Activated T-cell treated with anti-CD3 and anti-CD28 coated beads for 4 hours (primary cell): ENCODE measurements around the gene UBE2E2.
"Not testable (repeated sequence)": the region's sequence is repeated elsewhere in the genome, so short reads cannot be mapped to it uniquely, and the experiment has no call there.

ENCODE experiments used
- DNase-seq: peaks from one replicate; pipeline ENCODE4 v3.0.0-alpha.2; 2020

Gene UBE2E2

DNA sequence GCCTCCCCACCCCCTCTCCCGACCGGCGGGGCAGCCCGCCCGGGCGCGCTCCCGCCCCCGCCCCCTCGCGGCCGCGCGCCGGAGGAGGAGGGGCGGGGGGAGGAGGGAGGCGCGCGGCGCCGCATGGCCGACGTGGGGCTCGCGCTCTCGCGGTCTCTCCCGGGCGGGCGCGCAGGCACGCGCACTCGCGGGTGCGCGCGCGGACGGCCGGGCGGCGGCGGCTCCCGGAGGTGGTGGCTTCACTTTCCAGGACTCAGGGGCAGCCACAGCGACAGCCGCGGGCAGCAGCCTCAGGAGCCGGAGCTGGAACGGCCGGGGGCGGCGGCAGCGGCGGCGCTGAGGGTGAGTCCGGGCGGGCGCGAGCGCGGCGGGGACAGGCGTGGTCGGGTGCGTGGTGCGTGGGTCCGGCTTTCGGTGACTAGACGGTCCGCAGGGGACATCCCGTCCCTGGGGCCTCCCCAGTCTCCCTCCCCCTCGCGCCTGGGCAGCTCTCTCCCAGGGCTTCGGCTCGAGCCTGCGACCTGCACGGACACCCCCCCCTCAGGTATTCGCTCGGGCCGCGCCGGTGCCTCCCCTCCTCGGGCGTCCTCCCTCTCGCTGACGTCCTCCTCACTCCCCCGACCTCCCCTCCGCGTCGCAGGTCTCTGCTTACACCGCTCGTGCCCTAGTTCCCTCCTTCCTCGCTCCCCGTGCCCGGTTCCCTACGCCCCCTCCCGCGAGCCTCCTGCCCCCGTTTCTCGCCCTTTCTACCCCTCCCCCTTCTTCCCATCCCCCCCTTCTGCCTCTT, at the start of gene UBE2E2:
TSS of gene UBE2E2 (plus strand) at position 407 of the 787 bp plus-strand sequence.
- peak; percentile 22 for DNase-seq

- no peak for DNase-seq
These were observed 49.7 kb upstream of the UBE2E2 start for GRCh38 chr3:23153436-23153835.

DNA sequence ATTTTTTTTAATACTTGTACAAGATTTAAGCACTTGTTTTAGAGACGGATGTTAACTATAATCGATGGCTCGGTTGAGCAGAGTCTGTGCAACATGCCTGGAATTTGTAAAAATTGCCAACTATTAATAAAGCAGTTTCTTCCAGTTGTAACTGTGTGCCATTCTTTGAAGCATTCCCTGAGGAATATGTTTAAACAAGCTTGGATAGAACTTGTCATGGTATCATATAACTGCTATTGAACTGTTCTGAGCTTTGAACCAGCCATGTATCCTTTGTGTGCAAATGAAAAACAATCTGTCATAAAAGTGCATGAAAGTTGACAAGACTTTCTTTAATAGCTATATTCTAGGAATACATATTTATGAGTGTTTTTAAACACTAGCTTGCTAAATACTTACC, 45.8 kb upstream of the UBE2E2 start:
- DNase-seq = no peak

- DNase-seq = no peak
These were observed 43.2 kb upstream of the UBE2E2 start for GRCh38 chr3:23159929-23160328.

DNA sequence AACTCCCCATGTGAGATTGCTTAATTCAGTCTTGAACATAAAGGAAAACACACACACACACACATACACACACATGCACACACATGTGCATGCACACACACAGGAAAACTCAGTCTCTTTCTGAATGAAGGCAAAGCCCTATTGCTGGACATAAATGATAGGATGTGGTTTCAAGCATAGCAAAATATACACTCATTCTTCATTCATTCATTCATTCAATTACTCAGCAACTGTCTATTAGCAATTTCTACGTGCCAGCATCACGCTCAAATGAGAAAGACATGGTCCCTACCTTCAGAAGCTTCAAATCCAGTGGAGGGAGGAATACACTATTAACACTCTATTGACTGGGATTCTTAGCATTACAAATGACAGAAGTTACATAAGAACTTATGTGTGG, 41.8 kb upstream of the UBE2E2 start:
- DNase-seq = no peak

- no peak for DNase-seq
These were observed 41.1 kb upstream of the UBE2E2 start for GRCh38 chr3:23161896-23162570.

DNA sequence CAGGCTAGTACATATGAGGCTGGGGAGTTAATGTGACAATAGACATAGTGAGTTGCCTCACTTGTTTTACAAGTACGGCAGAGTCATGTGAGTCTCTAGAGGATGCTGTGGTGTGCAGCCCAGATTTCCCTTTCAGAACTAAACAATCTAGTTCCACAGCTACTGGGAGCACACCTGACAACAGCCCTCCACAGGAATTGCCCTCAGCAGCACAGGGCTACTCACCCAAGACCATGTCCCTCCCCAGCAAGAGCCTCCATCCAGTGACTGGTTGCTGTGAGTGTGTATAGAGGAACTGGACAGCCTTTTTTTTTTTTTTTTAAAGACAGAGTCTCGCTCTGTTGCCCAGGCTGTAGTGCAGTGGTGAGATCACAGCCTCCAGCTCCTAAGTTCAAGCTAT, 40.2 kb upstream of the UBE2E2 start:
- no peak for DNase-seq

GRCh38 chr3:23164746-23165145, 38.4 kb upstream of the UBE2E2 start:
- no peak for DNase-seq

DNA sequence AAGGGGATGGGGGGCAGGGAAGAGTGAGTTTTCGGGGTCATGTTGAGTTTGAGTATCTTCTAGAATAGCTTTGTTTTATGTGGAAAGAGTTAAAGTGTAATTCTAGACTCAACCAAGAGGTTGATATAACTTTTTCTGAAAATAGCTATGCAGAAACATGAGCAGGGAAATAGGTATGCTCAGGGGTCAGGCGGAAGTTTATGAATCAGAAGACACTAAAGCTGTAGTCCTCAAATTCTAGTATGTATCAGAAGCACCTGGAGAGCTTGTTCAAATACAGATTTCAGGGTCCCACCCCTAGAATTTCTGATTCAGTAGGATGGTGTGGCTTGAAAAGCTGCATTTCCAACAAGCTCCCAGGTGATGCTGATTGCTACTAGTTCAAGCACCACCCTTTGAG, 37.6 kb upstream of the UBE2E2 start:
- no peak for DNase-seq

- DNase-seq = no peak
These were observed 36.9 kb upstream of the UBE2E2 start for GRCh38 chr3:23166276-23166675.

- no peak for DNase-seq
These were observed 36.3 kb upstream of the UBE2E2 start for GRCh38 chr3:23166845-23167244.

DNA sequence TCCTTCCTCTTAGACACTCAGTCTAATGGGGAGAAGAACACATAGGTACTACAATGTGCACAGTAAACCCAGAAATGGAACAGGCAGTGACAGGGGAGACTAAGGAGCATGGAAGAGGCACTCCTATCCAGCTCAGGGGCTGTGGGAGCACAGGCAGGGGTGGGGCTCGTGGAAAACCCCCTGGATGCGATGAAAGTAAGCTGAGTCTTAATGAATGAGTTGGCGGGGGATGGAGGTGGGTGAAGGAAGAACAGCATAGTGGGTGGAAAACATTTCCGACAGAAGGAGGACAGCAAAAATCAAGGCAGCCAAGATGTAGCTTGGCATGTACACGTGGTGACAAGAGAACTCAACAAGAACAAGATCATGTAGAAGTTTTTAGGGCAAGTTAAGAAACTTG, 33.6 kb upstream of the UBE2E2 start:
- DNase-seq = no peak

DNA sequence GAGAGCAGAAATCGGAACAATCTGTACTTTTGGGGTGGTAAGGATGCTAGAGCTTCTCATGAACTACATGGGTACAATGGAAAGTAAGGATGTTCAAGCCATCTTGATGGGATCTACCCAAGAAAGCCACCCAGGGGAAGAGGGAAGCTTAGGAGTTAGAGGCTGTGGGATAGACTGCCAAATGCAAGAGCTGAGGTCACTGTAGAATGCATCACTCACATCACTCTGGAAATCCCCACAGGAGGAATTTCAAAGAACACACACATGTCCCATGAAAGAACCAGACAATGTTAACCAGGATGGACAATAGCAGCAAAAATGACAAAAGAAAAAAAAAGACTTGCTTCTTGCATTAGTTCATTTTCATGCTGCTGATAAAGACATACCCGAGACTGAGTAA, 32.8 kb upstream of the UBE2E2 start:
- no peak for DNase-seq

DNA sequence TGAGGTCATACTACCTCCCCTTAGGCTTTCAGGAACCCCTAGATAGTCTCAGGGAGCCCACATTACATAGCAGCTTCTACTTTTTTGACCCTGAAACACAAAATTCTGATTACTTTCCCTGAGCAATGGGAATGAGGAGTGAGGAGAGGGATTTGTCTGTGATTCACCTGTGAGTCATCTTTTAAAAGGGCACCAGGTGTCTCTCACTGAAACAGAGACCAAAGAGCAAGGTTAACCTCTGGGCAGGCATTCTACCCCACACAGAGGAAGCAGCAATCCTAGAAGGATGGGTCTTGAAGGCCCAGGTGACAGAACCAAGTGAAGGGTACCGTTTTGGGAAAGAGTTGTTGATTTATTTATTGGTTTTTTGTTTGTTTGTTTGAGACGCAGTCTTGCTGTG, 31.1 kb upstream of the UBE2E2 start:
- DNase-seq = no peak

DNA sequence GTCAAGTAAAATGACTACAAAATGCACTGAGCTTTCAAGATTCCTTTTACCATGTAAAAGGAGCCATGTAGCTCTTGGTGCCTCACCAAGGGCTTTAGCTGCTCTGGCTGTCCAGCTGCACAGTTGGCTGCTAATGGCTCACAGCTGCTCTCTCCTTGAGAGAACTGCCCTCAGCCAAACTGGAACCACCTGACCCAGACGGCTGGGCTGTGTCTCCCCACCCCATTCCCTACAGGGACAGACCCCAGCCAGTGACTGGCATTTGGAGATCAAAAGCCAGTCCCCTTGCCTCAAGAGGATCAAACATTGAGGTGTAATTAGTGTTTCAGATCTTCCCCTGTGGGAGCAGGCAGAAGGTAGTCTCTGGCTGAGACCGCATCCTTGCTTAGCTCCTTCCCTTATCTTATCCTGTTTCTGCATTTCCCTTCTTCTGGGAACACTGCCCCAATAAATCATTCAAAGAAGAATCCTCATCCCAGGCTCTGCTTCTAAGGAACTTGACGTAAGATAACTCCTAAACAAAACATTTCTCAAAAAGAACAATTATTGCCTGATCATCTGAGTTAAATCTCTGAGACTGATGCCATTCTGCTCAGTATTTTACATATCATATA, 28.6 kb upstream of the UBE2E2 start:
- DNase-seq = no peak

GRCh38 chr3:23175341-23176083, 27.6 kb upstream of the UBE2E2 start:
- DNase-seq = no peak

DNA sequence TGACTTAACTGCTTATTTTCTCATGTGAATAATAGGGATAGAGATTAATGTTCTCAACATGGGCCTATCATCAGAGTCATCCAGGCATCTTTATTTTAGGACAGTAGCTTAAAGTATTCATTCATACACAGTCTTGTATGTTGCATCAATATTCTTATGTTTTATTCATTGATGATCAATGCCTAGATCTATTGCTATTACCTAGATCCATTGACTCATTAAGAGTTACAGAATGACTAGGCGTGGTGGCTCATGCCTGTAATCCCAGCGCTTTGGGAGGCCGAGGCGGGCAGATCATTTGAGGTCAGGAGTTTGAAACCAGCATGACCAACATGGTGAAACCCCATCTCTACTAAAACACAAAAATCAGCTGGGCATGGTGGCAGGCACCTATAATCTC, 26.3 kb upstream of the UBE2E2 start:
- not testable (repeated sequence) for DNase-seq

DNA sequence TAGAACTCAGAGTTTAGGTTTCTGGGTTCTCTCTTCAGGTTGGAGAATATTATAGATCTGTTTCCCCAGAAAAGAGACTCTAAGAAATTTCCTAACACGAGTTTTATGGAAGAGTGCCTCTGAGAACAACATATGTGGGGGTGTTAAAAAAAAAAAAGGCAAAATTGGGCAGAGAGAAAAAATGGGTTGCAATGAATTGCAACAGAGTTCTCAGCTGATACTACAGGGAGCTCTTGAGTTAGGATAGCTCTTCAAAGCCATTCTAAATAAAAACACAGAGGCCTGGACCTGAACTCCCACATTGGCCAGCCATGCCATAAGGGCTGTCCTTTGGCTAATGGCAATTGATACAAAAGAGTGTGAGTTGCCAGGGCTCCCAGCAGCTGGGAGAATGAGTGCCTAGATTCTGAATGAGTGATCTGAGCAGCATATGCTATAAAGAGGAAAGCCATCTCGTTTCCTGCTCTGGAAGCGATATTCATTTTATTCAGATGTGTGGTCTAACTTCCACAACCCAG, 20.1 kb upstream of the UBE2E2 start:
- DNase-seq = no peak

DNA sequence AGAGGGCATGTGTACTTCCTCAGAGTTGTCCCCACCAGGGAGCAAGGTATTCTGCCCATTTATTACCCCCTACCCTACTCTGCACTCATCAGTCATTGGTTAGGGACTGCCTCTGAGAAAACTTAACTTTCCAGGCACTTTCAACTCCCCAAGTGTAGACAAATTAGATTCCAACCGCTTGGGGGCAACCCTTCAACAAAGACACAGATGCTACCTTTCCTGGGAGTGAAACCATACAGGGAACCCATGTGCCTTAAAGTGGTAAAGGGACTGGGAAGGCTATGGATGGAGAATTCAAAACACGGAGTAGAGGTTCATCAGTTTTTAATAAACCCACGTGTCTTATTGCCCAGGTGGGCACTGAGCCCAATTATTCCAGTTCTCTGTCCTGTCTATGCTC, 19.4 kb upstream of the UBE2E2 start:
- no peak for DNase-seq

DNA sequence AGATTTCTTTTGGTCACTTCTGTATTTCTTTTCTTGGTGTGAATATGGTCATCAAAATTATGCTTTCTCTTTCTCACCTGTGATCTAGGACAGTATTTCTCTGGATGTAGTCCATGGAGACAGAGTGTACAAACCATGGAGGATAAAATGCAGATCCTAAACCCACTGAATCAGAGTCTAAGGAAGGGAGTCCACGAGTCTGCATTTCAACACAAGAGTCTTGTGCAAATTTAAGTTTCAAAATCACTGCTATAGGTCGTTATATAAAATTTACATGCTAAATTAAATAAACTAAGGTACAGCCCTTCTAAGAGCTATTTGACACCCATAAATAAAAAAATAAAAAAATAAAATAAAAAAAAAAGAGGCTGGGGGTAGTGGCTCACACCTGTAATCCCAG, 17.3 kb upstream of the UBE2E2 start:
- DNase-seq = no peak

DNA sequence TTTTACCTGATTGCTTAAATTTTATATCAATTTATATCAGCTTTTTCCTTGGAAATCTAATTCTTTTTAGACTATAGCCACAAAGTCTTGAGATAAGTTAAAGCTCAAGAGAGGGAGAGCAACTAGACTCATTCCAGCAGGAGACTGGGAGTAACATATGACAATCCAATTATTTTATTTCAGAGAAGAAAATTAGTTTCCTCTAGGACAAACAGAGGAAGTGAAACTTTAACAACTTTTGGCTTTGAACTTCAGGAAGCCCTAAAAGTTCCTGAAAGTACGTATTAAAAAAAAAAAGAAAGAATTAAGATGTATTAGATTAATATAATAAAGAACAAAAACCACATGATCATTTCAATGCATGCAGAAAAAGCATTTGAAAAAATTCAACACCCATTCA, 13.9 kb upstream of the UBE2E2 start:
- DNase-seq = no peak

DNA sequence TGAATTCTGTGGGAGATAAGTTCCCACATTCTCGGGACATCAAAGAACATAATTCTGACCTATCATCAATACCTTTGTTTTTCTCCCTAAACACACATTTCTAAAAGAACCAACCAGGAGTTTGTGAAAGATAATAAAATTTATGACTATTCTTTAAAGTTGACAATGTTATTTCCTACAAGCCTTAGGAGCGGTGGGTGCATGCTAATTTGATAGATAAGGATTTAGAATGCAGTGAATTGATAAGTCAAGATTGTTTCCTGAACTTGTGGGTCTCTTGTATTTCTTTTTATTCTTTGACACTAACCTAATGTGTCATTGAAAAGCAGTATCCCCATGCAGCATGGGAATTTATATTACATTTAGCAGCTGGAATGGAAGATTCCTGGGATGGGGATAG, 10.3 kb upstream of the UBE2E2 start:
- DNase-seq = no peak

- no peak for DNase-seq
These were observed 9.3 kb upstream of the UBE2E2 start for GRCh38 chr3:23193831-23194230.
